Body of pancreas (tissue), 4 donors: ENCODE data around the gene SLC30A1.

Experiments
- POLR2A ChIP-seq, 3 donors: fragments of 450-650 bp; IDR thresholded peaks; one replicate each; pipeline ENCODE4 v1.6.1; 2016; ENCODE audit warnings: antibody characterized with exemption in 3 of 3, mild to moderate bottlenecking in 2 of 3
- TF ChIP-seq, protein P1 (sequence below), 7 experiments: fragments of 450-650 bp in 4 of 7; fragments of 200-600 bp in 3 of 7; sonication (generic) in 3 of 7; IDR thresholded peaks; one replicate each; pipeline ENCODE4 v1.5.1; 2016 to 2019; ENCODE audit warnings: antibody characterized with exemption in 7 of 7

DNA sequence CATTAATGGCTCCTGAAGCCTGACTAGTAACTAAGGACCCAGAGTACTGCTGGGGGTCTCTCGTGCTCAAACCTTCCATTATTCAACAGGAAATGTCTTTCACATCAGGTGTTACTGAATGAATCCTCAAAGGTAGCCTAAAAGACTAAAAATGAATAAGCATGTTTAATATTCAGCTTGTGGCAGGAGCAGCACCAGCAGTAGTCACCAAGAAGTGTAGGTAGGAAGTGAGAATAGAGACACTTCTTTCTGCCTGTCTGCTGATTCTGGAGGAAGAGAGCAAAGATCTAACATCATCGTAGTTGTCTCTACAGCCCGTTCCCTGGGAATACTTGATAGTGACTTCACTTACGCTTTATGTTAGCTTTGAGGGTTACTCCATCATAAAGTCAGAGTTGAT is 7.6 kb upstream of the SLC30A1 start:
- TF ChIP-seq, protein P1, sequence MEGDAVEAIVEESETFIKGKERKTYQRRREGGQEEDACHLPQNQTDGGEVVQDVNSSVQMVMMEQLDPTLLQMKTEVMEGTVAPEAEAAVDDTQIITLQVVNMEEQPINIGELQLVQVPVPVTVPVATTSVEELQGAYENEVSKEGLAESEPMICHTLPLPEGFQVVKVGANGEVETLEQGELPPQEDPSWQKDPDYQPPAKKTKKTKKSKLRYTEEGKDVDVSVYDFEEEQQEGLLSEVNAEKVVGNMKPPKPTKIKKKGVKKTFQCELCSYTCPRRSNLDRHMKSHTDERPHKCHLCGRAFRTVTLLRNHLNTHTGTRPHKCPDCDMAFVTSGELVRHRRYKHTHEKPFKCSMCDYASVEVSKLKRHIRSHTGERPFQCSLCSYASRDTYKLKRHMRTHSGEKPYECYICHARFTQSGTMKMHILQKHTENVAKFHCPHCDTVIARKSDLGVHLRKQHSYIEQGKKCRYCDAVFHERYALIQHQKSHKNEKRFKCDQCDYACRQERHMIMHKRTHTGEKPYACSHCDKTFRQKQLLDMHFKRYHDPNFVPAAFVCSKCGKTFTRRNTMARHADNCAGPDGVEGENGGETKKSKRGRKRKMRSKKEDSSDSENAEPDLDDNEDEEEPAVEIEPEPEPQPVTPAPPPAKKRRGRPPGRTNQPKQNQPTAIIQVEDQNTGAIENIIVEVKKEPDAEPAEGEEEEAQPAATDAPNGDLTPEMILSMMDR (IDR thresholded peaks at IDR 0.05), result no peak
- no peak for TF ChIP-seq POLR2A (IDR thresholded peaks at IDR 0.05)
